NCI-H69 (cell line): ENCODE measurements around the gene TRPV4.
A peak's percentile ranks its signal among the peaks of the same experiment; 100 is the strongest.

ENCODE experiments used
- DNase-seq: peaks from one replicate; lab custom pipeline; 2025; lab: John Stamatoyannopoulos, UW

Gene TRPV4

DNA sequence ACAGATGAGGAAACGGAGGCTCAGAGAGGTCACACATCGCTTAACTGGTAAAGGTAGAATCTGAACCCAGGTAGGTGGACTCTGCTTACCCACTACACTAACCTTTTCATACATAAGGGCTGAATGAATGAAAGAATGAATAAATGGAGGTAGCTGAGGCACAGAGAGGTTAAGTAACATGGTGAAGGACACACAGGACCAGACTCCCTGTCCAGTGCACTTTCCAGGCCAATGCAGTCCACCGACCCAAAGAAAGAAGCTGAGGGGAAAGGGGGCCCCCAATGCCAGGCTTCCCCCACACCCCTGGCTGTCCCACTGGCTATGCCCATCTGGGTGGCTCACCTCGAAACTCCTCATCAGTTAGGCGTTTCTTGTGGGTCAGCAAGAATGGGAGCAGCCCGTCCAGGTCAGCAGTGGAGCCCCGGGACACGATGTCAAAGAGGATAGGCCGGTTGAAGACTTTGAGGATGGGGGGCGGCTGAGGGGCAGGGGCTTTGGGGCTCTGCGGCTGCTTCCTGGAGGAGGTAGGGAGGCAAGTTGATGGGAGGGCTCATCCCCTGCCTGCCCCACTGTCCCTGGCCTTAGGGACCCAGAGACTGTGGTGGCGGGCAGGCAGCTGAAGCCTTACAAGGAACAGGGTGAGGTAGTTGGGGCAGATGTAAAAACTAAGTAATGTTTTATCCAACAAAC, 25.1 kb downstream of the TRPV4 start:
- no peak for DNase-seq

DNA sequence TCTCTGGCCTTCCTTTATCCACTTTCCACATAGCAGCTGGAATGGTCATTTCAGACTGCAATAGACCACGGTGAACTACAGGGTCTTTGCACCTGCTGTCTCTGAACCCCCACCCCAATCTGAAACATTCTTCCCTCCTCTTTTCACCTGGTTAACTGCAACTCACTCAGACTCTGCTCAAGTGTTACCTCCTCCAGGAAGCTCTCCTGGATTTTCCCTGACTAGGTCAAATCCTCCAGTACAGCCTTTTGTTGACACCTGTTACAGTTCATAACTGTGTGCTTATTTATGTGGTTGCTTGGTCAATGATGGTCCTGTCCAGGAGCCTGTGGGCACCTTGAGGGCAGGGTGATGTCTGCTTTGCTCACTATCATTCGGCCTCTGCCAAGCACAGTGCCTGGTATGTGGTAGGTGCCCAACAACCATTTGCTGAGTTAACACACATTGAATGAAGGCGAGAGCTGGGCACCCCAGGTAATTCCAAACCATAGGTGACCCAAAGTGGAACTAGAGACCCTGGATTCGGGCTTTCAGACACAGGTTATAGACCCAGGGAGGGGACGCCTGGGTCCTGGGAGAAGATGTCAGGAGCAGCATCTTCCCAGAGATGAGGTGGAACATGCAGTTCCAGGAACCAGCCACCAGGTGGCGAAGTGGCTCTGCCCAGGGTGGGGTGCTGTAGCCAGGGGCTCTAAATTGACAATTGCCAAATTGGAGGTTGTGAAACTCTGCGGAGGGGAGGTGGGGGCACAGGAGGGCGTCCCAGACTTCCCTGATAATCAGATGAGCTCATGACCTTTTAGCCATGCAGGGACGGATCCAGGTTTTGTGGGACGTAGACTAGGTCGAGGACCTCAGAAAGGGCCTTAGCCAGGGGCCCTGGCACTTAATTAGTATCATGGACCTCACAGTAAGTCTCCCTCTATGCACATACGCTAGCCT, 28.1 kb downstream of the TRPV4 start:
- DNase-seq = peak; percentile 59

DNA sequence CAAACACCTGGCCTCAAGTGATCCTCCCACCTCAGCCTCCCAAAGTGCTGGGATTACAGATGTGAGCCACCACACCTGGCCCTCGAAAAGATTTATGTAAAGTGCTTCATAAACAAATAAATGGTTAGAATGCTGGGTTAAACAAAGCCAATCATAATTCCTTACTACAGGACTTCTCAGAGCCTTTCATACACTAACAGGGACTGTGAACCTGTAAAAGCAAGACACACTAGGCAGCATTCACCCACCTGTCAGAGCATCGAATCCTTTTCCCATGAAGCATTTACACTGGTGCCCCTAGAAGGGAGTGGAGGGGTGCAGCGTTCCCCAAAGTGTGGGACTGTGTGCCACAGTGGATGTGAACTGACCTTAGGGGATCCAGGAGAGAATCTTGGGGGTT, 29.5 kb downstream of the TRPV4 start:
- no peak for DNase-seq

DNA sequence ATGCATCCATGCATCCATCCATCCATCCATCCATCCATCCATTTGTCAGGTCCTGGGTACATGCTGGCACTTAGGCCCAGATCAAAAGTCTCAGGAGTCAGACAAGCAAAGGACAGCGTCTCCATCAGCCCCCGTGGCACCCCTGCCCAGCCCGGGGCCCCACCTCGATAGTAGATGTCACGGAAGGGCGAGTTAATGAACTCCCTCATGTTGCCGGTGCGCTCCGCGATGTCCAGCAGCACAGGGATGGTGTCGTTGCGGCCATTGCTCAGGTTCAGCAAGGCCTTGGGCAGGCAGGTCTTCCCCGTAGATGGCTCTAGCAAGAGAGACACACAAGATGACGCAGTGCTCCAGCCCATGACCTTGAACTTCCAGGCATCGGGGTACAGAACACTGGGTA, 30.4 kb downstream of the TRPV4 start:
- DNase-seq = no peak

DNA sequence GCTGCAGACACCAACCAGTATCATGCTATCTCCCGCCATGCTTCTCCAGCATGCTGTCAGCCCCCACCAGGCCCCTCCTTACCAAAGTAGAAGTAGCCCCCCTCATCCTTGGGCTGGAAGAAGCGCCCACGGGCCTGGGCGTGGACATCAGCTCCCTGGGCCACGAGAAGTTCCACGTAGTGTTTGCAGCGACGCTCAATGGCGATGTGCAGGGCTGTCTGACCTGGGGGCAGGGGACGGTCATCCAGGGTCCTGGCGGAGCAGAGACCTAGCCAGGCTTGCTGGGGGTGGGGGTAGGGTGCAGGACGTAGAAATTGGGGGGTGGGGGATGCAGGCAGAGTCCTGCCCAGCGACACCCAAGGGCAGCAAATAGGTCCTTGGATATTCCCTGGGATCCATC, 32.7 kb downstream of the TRPV4 start:
- DNase-seq = no peak

DNA sequence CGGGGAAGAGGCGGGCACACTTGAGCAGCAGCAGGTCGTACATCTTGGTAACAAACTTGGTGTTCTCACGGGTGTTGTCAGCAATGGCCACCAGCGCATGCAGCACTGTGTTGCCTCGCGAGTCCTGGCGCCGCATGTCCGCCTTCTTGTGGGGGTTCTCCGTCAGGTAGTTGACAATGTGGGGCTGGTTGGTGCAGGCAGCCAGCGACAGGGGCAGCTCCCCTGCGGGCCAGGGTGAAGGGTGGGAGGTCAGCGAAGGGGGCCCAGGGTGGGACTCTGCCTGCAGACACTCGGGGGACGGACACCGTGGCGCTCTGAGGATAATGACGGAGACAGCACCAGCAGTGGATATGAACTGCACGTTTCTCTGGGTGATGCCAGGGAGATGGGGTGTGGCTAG, 34.5 kb downstream of the TRPV4 start:
- no peak for DNase-seq

DNA sequence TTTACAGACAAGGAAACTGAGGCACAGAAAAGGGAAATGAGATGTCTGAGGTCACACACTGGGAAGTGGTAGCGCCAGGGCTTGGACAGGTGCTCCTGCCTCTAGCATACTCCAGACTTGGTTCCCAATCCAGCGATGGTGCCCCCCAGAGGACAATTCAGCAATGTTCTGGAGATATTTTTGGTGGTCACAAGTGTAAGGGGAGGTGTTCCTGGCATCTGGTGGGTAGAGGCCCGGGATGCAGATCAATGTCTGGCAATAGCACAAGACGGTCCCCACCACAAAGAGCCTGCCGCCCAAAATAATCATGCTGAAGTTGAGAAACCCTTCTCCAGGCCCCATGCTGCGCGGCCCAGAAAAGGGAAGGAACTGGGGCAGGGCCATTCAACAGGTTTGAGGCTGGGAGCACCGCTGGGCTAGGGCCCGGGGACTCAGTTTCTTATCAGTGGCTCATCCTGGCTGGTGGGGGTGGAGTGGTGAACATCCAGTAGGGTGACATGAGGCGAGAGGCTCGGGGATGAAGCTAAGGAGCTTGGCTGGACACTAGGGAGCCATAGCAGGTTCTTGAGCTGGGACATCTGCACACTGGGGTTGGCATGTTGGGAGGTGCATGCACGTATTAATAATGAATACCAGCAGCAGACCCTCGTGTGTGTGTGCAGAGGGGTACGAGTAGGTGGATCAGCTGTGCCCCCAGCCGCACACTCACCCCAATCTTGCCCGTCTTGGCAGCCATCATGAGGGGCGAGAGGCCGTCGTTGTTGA, 35.1 kb downstream of the TRPV4 start:
- peak; percentile 50 for DNase-seq

DNA sequence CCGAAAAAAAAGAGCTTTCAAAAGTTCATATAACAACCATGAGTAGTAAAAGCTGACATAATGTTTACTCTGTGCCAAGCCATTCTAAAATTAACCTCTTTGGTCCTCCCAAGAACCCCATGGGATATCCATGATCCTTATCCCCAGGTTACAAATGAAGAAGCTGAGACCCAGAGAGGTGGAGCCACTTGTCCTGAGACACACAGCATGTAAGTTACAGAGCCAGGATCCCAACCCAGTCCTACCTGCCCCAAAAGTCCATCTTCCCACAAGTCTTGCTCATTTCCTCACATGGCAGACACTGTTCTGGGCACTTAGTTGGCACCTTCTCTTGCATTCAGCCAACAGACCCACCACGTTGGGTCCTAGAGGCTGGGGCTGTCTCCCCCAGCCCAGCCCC, 37.1 kb downstream of the TRPV4 start:
- DNase-seq = no peak

DNA sequence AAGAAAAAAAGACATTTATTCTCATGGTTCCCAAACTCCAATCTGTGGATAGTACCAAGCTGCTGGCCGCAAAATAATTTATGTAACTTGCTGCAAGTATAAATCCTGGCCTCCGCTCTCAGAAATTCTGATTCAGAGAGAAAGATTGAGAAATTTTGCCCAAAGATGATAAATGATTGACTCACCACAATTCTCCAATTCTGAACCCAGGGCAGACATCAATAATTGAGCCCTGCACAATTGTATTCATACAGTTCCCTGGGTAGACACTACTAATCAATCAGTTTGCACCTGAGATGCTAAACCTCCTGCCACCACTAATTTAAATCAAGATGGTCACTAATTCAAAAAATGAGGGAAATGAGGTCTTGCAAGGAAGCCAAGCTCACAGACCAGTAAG, 38.2 kb downstream of the TRPV4 start:
- DNase-seq = no peak

DNA sequence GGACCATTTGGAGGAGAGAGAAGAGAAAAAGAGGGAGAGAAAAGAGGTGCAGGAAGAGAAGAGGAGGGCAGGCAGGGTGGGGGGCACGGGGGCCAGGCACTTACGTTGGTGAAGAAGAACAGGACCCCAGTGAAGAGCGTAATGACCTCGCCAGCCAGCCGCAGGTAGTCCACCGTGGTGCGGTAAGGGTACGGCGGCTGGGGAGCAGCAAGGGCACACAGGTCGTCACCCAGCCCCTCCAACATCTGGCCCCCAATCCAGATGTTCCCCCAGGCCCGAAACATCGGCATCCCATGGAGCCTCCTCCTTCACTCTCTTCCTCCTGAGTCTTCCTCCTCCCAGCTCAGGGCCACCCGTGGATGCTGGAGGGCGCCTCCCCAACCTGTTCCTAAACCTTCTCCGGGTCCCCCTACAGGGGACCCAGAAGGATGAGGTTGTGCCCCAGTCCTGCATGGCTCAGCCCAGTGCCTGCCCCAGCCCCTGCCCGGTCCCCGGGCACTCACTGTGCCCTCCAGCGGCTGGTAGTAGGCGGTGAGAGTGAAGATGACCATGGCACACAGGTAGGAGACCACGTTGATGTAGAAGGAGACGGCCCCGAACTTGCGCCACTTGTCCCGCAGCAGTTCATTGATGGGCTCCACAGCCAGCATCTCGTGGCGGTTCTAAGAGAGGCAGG, 39.2 kb downstream of the TRPV4 start:
- DNase-seq = no peak

DNA sequence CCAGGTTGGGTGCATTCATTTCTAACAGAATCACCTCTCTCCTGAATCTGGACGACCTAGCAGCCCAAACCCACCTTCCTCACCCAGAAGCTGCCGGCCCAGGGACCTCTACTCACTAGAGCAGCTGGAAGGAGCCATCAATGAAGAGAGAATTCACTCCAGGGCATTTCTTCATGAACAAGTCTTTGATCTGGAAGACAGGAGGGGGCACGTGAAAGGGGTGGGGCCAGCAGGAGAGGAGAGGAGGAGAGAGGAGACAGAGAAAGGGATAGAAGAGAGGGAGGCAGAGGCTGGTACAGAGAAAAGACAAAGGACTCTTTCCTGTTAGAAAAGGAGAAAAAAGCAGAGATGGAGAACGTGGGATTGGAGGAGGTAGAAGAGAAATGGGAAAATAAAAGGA, 39.8 kb downstream of the TRPV4 start:
- no peak for DNase-seq

DNA sequence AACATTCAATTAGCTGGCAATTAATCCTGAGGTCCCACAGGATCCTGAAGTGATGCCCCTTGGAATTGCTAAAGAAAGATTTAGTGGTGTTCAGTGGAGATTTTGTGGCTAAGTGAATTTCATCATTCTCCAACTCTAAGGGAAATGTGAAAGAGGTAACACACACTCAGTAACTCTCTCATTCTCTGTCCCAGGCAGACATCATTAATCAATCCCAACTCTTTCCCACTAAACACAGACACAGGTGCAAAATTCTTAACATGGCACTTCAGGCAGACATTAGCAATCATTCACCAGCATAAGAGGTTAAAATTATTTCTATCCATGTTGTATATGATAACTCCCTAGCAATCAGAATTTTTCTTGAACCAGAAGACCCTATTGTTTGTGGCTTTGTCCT, 40.2 kb downstream of the TRPV4 start:
- DNase-seq = no peak

DNA sequence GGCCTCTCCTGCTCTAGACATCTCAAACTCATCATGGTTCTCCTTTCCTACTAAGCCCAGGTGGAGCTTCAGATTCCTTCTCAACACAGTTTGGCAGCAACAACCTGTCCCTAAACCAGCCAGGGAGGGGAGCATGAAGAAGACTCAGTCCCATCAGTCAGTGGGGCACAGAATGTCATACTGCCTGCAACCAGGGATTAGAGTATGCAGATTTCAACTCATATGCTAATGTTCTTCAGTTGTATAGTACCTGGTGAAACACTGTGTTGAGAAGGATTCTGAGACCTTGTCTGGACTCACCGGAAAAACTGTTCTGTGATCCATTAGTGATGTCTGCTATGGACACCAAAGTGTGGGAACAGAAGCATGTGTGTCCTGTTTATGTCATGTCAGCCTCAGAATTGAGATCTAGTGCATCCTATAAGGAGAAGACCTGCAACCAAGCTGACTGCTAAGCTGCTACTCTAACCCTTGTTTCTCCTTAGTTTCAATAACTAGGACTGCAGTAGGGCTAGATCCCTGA, 43.6 kb downstream of the TRPV4 start:
- no peak for DNase-seq

DNA sequence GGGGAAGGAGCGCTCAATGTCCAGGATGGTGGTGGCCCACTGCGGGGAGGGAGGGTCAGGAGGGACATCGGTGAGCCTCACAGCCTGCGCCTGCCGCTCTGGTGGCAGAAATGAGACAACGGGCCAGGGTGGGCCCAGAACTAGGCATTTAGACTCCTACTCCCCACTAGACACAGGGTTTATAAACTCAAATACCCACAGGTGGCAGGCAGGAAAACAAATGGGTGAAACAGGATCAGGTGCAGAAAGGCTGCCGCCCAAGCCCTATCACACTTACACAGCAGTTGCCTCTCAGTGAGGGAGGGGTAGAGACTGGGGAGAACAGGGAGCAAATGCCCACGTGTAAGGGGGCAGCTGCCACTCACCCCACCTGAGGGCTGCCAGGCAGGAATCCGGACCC, 46.4 kb downstream of the TRPV4 start:
- no peak for DNase-seq

DNA sequence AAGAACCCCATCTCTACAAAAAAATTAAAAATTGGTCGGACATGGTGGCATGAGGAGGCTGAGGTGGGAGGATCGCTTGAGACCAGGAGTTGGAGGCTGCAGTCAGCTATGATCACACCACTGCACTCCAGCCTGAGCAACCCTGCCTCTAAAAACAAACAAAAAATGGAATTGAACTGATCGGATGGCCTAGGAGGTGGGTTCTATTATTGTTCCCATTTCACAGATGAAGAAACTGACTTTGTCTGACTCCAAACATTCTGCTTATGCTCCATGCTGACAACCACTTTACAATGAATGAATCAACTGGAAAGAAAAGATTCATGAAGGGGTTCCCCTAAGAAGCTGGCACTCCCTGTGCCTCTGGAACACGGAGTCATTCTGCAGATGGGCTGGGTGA, 47.3 kb downstream of the TRPV4 start:
- DNase-seq = no peak

DNA sequence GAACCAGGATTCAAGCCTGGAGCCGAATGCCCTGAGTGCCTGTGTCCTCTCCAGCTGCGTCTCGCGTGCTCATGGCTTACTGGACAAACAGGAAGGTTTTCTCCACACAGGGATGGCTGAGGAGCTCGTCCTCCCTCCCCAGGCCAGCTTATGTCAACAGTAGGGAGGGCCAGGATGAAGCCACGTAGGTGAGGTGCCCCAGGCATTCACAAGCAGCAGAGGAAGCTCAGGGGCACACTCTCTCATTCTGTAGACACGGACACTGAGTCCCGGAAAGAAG, 49.3 kb downstream of the TRPV4 start:
- peak; percentile 33 for DNase-seq

DNA sequence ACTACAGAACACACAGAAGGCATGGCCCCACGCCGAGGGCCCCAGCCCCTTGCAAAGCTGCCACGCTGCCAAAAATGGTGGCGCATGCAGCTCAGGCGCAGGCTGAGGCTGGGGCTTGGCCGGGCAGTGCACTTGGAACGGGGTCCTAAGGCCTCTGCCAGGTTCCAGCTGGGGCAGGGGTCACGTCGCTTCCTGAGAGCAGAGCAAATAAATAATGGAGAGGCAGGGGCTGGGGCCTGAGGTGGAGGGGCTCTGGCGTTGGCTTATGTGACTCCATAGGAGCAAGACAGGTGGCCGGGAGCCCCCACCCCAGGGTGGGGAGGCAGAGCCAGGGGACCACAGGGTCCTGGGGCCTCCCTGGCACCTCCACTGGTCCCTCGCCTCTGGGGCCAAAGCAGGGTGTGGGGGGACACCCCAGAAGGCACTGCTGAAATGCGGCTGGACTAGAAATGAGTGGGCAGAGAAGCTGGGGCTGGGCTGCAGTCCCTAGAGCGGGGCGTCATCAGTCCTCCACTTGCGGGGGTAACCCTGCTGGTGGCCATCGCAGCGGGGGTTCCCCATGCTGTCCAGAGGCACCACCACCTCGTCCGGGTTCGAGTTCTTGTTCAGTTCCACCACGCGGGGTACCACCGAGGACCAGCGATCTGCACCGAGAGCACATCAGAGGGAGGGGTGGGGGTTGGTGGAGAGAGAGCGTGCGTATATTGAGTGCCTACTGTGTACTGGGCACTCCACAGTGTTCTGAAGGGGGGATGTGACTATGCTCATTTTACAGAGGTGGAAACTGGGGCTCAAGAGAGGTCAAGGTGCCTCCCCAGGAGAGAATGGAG, 49.8 kb downstream of the TRPV4 start:
- no peak for DNase-seq

DNA sequence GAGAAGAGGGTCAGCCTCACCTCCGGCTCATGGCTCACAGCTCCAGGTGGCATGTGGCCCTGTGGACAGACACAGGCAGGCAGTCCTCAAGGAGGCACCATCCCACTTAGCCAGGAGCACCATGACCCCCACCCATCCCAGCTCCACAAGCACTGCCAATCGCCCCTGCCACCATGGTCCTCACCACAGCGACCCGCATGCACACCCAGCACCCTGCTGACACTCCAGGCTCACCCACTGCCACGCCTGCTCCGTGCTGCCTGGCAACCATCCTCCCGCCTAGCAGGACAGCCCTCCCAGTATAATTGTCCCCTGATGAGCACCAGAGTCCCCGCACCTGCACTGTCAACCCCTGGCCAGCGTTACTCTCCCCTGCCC, 50.9 kb downstream of the TRPV4 start:
- DNase-seq = peak; percentile 65

DNA sequence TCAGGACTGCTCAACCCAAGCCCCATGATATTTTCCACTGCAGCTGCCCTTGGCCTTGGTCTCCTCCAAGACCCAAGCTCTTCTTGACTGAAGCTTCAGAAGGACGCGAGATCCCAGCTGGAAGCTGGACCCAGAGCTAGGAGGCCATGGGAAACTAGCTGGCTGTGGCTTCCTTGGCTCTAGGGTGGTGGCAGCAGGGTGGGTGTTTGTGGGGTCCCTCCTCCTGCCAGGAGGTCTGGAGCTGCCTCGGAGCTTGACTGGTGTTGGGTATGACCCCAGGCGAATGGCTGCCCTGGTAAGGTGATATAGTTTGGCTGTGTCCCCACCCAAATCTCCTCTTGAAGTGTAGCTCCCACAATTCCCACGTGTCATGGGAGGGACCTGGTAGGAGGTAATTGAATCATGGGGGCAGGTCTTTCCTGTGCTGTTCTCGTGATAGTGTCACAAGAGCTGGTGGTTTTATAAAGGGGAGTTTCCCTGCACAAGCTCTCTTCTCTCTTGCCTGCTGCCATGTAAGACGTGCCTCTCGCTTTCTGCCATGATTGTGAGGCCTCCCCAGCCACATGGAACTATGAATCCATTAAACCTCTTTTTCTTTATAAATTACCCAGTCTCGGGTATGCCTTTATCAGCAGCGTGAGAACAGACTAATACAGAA, 51.4 kb downstream of the TRPV4 start:
- no peak for DNase-seq

DNA sequence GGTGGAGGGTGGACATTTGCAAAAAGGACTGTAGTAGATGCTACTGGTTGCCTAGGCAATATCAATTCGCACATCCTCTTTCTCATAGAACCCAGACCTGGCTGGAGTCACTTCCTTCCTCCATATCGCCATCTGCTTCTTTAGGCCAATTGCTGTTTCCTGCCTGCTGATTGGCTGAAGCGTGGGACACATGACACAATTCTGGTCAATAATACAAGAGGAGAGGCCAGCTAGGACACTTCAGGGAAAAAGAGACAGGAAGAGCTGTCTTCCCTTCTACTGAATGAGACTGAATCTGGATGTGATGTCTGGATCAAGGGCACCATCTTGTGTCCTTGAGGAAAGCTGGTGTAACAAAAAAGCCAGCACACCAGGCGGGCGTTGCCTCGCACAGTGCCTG, 53.8 kb downstream of the TRPV4 start:
- peak; percentile 61 for DNase-seq

DNA sequence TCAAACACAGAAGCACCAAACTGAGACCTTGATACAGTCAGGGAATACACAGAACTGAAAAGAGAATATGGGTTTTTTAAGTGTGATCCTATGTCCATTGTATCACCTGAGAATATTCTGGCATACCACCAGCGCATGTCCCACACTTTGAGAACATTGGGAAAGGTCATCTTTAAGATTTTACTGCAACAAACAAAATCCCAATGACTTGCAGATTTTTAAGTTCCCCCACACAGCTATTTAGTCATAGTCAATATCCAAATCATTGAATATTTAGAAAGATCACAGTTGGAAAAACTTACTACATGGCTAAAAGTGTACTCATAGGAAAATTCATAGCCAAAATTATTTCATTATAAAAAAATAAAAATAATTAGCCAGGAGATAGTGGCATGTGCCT, 54.5 kb downstream of the TRPV4 start:
- DNase-seq = no peak
